ENCODE measurements around the gene MAB21L4.

Gene MAB21L4

DNA sequence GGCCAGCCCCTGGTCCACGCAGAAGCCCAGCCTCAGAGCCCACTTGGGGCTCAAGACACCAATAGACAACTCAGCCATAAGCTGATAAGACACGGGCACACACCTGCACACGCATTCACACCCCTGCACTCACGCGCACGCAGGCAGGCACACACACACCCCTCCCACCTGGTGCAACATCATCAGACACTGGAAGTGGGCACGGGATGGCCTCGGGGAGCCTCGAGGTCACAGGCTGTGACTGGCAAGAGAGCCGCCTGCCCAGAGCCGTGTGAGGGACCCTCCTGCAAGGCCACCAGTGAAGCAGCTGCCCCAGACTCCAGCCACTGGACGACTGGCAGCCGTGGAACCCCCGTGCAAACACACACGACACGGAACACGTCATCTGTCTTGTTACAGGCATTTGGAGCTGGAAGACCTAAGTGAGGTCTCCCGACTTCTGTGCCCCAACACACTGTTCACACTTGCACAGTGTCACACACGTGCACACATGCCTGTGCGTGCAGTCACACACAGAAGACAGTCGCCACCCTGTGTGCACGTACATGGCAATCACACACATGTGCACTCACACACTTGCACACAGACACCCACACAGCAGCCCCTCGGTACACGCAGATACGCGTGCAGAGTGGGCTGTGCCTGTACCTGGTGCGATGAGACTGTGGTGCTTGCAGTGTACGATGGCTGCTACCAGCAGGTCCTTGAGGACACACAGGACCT, 959 bp downstream of the MAB21L4 start:
- no peak for TF ChIP-seq EZH2 (IDR thresholded peaks at IDR 0.05)
- Histone ChIP-seq H3K36me3 (ENCODE audit: insufficient read depth, low read length) (no peaks in the 10 kb centered on the region), H3K4me3 (no peak overlapping the region), H3K27ac (no peak overlapping the region), H3K9ac (ENCODE audit: insufficient read length) (no peak overlapping the region), H3K9me3 (ENCODE audit: low read depth, low read length) (no peaks in the 10 kb centered on the region)
- no peak for DNase-seq (ENCODE audit: low read depth, low spot score)

DNA sequence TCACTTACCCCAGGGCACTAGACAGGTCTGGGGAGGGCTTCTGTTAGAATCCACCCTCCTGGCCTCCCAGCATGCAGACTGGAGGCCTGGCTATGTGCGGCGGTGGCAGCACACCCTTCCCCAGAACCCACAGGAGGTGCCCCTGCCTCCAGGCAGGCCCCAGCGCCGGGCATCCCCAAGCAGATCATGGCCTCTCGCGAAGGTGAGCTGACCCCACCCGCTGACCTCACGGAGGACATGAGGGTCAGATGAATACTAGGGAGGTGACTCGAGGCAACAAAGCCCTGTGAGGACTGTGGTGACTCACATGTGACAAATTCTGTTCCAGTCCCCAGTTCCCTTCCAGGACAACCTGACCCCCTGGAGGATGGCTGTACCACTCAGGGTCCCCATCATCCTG, 1.9 kb downstream of the MAB21L4 start:
- TF ChIP-seq POLR2AphosphoS5 (IDR thresholded peaks at IDR 0.05; ENCODE audit: borderline replicate concordance, low read depth, low read length) (no peak), EZH2 (IDR thresholded peaks at IDR 0.05) (no peak), FOXP2 (optimal IDR thresholded peaks at IDR 0.05; ENCODE audit: control extremely low read depth, extremely low read length, insufficient read depth) (no peak)
- no peaks in the 10 kb centered on the region for H3K36me3 ChIP-seq (ENCODE audit: insufficient read depth, low read length)
- no peaks in the 10 kb centered on the region for H3K9me3 ChIP-seq (ENCODE audit: low read depth, low read length)
- no peak overlapping the region for H3K4me3 ChIP-seq
- no peak overlapping the region for H3K27ac ChIP-seq
- no peak for DNase-seq (ENCODE audit: low read depth, low spot score)
- no peak overlapping the region for H3K9ac ChIP-seq (ENCODE audit: insufficient read length)

DNA sequence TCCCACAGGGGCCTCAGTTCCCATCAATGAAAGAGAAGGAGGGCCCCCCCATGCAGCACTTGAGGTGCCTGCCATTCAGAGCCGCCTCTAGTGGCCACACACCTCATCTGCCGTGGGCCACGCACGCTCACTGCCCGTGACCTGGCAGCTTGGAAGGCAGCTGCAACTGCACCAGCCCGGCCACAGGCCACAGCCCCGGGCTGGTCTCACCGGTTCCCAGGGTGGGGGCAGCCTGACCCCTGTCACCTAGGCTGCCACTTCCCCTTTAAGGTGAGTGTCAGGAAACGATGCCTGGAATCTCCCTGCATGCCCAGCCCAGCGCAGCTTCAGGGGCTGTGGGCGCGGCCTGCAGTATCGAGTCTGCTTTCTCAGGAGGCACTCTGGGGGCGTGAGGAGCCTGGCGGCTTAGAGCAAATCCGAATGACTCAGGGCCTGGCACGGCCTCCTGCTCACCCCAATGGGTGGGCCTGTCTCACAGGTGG, 2.6 kb downstream of the MAB21L4 start:
- no peak for TF ChIP-seq FOXP2 (optimal IDR thresholded peaks at IDR 0.05; ENCODE audit: control extremely low read depth, extremely low read length, insufficient read depth)
- TF ChIP-seq POLR2AphosphoS5 (IDR thresholded peaks at IDR 0.05; ENCODE audit: borderline replicate concordance, low read depth, low read length), result no peak
- no peak for TF ChIP-seq EZH2 (IDR thresholded peaks at IDR 0.05)
- no peak for DNase-seq (ENCODE audit: low read depth, low spot score)
- H3K27ac ChIP-seq, result no peak overlapping the region
- no peaks in the 10 kb centered on the region for H3K36me3 ChIP-seq (ENCODE audit: insufficient read depth, low read length)
- no peak overlapping the region for H3K4me3 ChIP-seq
- H3K9me3 ChIP-seq (ENCODE audit: low read depth, low read length), result no peaks in the 10 kb centered on the region
- H3K9ac ChIP-seq (ENCODE audit: insufficient read length), result no peak overlapping the region

DNA sequence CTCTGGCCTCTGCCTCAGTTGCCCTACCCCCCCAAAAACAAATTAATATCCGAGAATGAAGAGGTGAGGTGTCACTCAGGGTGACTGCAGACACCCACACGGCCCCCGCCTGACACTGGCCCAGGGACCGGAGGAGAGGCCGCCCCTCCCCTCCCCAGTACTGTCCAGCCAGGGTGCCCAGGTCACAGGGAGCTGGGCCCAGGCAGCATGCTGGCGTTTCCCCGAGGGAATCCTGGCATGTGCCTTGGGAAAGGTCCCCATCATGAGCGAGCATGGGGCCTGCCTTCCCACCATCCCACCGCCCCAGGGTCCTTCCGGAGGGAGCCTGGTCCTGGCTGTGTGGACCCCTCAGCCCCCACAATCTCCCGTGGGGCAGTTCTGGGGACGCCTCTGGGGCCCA, 3.0 kb downstream of the MAB21L4 start:
- no peak for DNase-seq (ENCODE audit: low read depth, low spot score)
- H3K9ac ChIP-seq (ENCODE audit: insufficient read length), result no peak overlapping the region
- TF ChIP-seq POLR2AphosphoS5 (IDR thresholded peaks at IDR 0.05; ENCODE audit: borderline replicate concordance, low read depth, low read length) (no peak), EZH2 (IDR thresholded peaks at IDR 0.05) (no peak), FOXP2 (optimal IDR thresholded peaks at IDR 0.05; ENCODE audit: control extremely low read depth, extremely low read length, insufficient read depth) (no peak)

DNA sequence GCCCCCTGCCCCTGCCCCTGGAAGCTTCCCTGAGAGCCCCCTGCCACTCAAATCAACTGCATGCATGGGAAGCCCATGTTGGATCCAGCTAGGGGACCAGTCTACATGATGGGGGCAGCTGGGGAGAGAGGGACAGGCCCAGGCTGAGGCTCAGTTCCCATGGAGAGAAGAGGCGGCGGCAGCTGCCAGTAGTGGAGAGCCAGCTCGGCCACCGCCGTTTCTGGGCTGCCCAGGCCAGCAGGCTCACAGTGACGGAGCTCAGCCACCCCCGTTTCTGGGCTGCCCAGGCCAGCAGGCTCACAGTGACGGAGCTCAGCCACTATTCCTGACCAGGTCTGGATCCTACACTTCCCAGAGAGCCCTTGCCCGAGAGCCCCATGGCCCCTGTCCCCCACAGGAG, 3.6 kb downstream of the MAB21L4 start:
- no peak overlapping the region for H3K4me3 ChIP-seq
- no peaks in the 10 kb centered on the region for H3K36me3 ChIP-seq (ENCODE audit: insufficient read depth, low read length)
- DNase-seq (ENCODE audit: low read depth, low spot score), result no peak
- no peak for TF ChIP-seq POLR2AphosphoS5 (IDR thresholded peaks at IDR 0.05; ENCODE audit: borderline replicate concordance, low read depth, low read length)
- H3K9ac ChIP-seq (ENCODE audit: insufficient read length), result no peak overlapping the region
- H3K27ac ChIP-seq, result no peak overlapping the region
- no peaks in the 10 kb centered on the region for H3K9me3 ChIP-seq (ENCODE audit: low read depth, low read length)

More for the DNA sequence above, 3.0 kb downstream of the MAB21L4 start:
- Histone ChIP-seq H3K4me3 (no peak overlapping the region), H3K27ac (no peak overlapping the region), H3K36me3 (ENCODE audit: insufficient read depth, low read length) (no peaks in the 10 kb centered on the region), H3K9me3 (ENCODE audit: low read depth, low read length) (no peaks in the 10 kb centered on the region)

DNA sequence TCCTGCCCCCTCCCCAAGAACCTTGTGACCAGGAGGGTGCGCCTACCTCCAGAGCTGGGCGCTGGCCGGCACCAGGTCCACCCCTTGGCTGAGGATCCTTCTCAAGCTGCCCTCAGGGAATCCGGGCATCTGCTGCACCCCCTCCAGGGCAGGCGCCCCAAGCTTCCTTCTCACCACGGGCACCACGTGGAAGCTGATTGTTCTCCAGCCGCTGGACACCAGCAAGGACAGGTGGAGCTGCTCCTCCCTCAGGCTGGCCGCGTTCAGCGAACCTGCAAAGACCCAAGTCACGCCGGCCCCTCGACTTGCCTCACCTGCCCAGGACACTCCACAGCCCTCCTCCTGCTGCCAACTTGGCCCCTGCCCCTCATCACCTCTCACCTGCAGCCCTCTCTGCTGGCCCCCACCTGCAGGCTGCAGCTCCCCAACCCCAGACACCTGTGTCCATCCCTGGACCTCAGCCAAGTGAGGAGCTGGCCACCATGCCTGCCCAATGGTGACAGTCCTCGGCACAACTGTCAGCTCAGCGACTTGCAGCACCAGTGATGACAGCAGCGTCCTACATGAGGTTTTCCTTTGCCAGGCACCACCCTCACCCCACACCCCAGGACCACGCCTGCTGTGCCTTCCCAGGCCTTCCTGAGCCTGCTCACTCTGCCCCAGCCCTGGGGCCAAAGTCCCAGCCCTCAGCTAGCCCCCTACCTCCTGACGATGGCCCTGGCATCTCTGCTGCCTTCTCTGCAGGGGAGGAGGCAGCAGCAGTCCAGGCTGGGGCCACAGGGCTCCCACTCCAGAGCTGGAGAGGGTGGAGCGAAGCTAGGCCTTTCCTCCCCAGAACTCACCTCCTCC, 4.2 kb downstream of the MAB21L4 start:
- no peak for DNase-seq (ENCODE audit: low read depth, low spot score)
- Histone ChIP-seq H3K36me3 (ENCODE audit: insufficient read depth, low read length) (no peaks in the 10 kb centered on the region), H3K9ac (ENCODE audit: insufficient read length) (no peak overlapping the region), H3K4me3 (no peak overlapping the region), H3K27ac (no peak overlapping the region), H3K9me3 (ENCODE audit: low read depth, low read length) (no peaks in the 10 kb centered on the region)
- TF ChIP-seq EZH2 (IDR thresholded peaks at IDR 0.05) (no peak), FOXP2 (optimal IDR thresholded peaks at IDR 0.05; ENCODE audit: control extremely low read depth, extremely low read length, insufficient read depth) (no peak), POLR2AphosphoS5 (IDR thresholded peaks at IDR 0.05; ENCODE audit: borderline replicate concordance, low read depth, low read length) (no peak)

DNA sequence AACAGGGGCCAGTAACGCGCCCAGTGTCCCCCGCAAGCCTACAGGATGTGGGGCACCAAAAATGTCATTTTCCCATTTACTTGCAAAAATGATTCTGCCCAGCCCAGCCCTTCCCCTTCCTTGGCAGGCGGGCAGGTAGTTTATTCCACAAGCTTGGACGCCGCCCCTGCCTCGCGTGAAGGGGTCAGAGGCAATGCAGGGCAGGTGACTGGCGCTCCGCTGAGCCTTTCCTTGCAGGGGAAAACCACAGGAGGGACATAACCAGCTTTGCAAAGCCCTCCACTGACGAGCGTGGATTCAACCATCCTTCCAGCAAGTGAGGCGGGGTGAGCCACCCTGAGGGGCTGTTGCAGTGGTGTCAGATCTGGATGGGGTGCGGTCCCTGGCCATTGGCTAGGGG, 5.3 kb downstream of the MAB21L4 start:
- TF ChIP-seq EZH2 (IDR thresholded peaks at IDR 0.05), result no peak
- TF ChIP-seq POLR2AphosphoS5 (IDR thresholded peaks at IDR 0.05; ENCODE audit: borderline replicate concordance, low read depth, low read length), result no peak
- no peak for TF ChIP-seq FOXP2 (optimal IDR thresholded peaks at IDR 0.05; ENCODE audit: control extremely low read depth, extremely low read length, insufficient read depth)
- H3K36me3 ChIP-seq (ENCODE audit: insufficient read depth, low read length), result no peaks in the 10 kb centered on the region

DNA sequence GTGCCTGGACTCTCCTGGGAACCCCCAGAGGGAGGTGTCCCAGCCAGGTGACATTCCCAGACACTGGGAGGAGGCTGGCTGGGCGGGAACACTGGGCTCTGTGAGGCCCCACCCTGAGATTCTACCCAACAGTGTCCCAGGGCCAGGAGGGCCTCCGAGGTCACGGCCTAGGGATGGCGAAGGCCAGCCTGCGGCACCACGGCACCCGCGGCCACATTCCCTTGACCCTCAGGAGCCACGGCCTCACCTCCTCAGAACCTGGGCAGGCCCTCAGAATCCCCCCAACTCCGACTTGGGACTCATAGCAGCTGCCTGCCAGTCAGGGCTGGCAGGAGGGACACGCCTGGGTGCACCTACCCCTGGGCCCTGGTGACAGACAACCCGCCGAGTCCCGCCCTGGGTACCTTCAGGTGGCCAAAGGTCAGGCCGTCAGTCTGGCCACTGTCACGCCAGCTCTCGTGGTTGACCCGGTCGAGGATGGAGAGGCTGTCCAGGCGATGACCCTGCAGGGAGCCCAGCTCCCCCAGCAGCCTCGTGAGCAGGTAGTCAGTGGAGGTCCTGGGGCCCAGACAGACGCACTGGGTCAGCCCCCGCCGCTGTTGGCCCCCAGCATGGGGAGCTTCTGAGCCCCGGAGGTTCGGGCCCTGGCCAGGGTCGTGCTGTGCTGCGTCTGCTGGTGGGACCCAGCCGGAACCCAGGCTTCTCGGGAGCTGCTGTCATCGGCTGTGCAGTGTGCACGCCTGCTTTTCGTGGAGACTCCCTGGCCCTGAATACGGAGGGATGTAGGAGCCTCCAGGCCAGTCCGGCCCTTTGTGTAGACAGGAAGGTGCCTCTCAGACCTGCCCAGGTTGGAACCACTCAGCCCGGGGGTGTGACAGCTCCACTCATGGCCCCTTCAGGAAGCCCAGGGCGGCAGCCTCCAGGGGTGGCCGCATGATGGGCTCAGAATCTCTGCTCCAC, 6.1 kb downstream of the MAB21L4 start:
- H3K27ac ChIP-seq, result no peak overlapping the region
- H3K9me3 ChIP-seq (ENCODE audit: low read depth, low read length), result no peaks in the 10 kb centered on the region
- no peak for TF ChIP-seq EZH2 (IDR thresholded peaks at IDR 0.05)
- TF ChIP-seq FOXP2 (optimal IDR thresholded peaks at IDR 0.05; ENCODE audit: control extremely low read depth, extremely low read length, insufficient read depth), result no peak
- TF ChIP-seq POLR2AphosphoS5 (IDR thresholded peaks at IDR 0.05; ENCODE audit: borderline replicate concordance, low read depth, low read length), result no peak

More for the DNA sequence above, 5.3 kb downstream of the MAB21L4 start:
- Histone ChIP-seq H3K9me3 (ENCODE audit: low read depth, low read length) (no peaks in the 10 kb centered on the region), H3K9ac (ENCODE audit: insufficient read length) (no peak overlapping the region), H3K27ac (no peak overlapping the region), H3K4me3 (no peak overlapping the region)
- no peak for DNase-seq (ENCODE audit: low read depth, low spot score)

More for the DNA sequence above, 6.1 kb downstream of the MAB21L4 start:
- no peak for DNase-seq (ENCODE audit: low read depth, low spot score)
- H3K36me3 ChIP-seq (ENCODE audit: insufficient read depth, low read length), result no peaks in the 10 kb centered on the region
- no peak overlapping the region for H3K4me3 ChIP-seq
- no peak overlapping the region for H3K9ac ChIP-seq (ENCODE audit: insufficient read length)
